Measurements from ENCODE around the gene PAQR7.

The PAQR7 gene

GRCh38 chr1:25902462-25902861 lies 27.0 kb upstream of the PAQR7 start:
- no peak for TF ChIP-seq CTCF (IDR thresholded peaks at IDR 0.05; ENCODE audit: insufficient read depth, low read length, poor library complexity, severe bottlenecking)
- TF ChIP-seq EZH2phosphoT487 (conservative IDR thresholded peaks at IDR 0.05; ENCODE audit: low read length): no peak
- H2AFZ ChIP-seq (ENCODE audit: low read depth, low read length, severe bottlenecking): no peak overlapping the region
- no peak overlapping the region for H3K4me3 ChIP-seq (ENCODE audit: insufficient read depth, low read length, poor library complexity, severe bottlenecking)
- H3K79me2 ChIP-seq (ENCODE audit: insufficient read depth, low read length): peaks cover 35% of the 10 kb centered on the region
- peaks cover 14% of the 10 kb centered on the region; the same call in 1 of the 2 replicates for H4K20me1 ChIP-seq (ENCODE audit: low read depth, low read length)
- H3K27ac ChIP-seq (ENCODE audit: low read depth, low read length): no peak overlapping the region
- no peak overlapping the region for H3K9ac ChIP-seq (ENCODE audit: low read length)
- no peak overlapping the region for H3K4me2 ChIP-seq (ENCODE audit: low read depth, low read length, poor library complexity, severe bottlenecking)
- no peaks in the 10 kb centered on the region for H3K27me3 ChIP-seq (ENCODE audit: low read length)
- H3F3A ChIP-seq (ENCODE audit: insufficient read depth): peaks cover 39% of the 10 kb centered on the region; the same call in 1 of the 2 replicates
- no peaks in the 10 kb centered on the region for H3K9me3 ChIP-seq (ENCODE audit: insufficient read depth, low read length)
- H3K36me3 ChIP-seq (ENCODE audit: low read length): peaks cover 55% of the 10 kb centered on the region
- H3K9me2 ChIP-seq (replicated peaks; ENCODE audit: insufficient read depth, low read length): no peaks in the 10 kb centered on the region

- Histone ChIP-seq H2AFZ (ENCODE audit: low read depth, low read length, severe bottlenecking) (no peak overlapping the region), H3K27ac (ENCODE audit: low read depth, low read length) (no peak overlapping the region), H3K9ac (ENCODE audit: low read length) (no peak overlapping the region), H3K4me2 (ENCODE audit: low read depth, low read length, poor library complexity, severe bottlenecking) (no peak overlapping the region), H3F3A (ENCODE audit: insufficient read depth) (peaks cover 56% of the 10 kb centered on the region), H3K4me3 (ENCODE audit: insufficient read depth, low read length, poor library complexity, severe bottlenecking) (no peak overlapping the region), H3K9me3 (ENCODE audit: insufficient read depth, low read length) (no peaks in the 10 kb centered on the region), H4K20me1 (ENCODE audit: low read depth, low read length) (peaks cover 14% of the 10 kb centered on the region; the same call in 1 of the 2 replicates), H3K36me3 (ENCODE audit: low read length) (peaks cover 55% of the 10 kb centered on the region), H3K9me2 (replicated peaks; ENCODE audit: insufficient read depth, low read length) (no peaks in the 10 kb centered on the region), H3K79me2 (ENCODE audit: insufficient read depth, low read length) (peaks cover 34% of the 10 kb centered on the region), H3K27me3 (ENCODE audit: low read length) (no peaks in the 10 kb centered on the region)
- TF ChIP-seq EZH2phosphoT487 (conservative IDR thresholded peaks at IDR 0.05; ENCODE audit: low read length) (no peak), CTCF (IDR thresholded peaks at IDR 0.05; ENCODE audit: insufficient read depth, low read length, poor library complexity, severe bottlenecking) (no peak)
These were observed 24.7 kb upstream of the PAQR7 start for GRCh38 chr1:25900219-25900618.

- Histone ChIP-seq H4K20me1 (ENCODE audit: low read depth, low read length) (peaks cover 14% of the 10 kb centered on the region; the same call in 1 of the 2 replicates), H3K79me2 (ENCODE audit: insufficient read depth, low read length) (peaks cover 29% of the 10 kb centered on the region), H3K9me3 (ENCODE audit: insufficient read depth, low read length) (no peaks in the 10 kb centered on the region), H3K4me2 (ENCODE audit: low read depth, low read length, poor library complexity, severe bottlenecking) (no peak overlapping the region), H3K9me2 (replicated peaks; ENCODE audit: insufficient read depth, low read length) (no peaks in the 10 kb centered on the region), H3K27me3 (ENCODE audit: low read length) (no peaks in the 10 kb centered on the region), H2AFZ (ENCODE audit: low read depth, low read length, severe bottlenecking) (no peak overlapping the region), H3K9ac (ENCODE audit: low read length) (no peak overlapping the region), H3K4me3 (ENCODE audit: insufficient read depth, low read length, poor library complexity, severe bottlenecking) (no peak overlapping the region), H3K27ac (ENCODE audit: low read depth, low read length) (no peak overlapping the region), H3F3A (ENCODE audit: insufficient read depth) (peaks cover 52% of the 10 kb centered on the region), H3K36me3 (ENCODE audit: low read length) (peaks cover 55% of the 10 kb centered on the region)
- TF ChIP-seq EZH2phosphoT487 (conservative IDR thresholded peaks at IDR 0.05; ENCODE audit: low read length) (no peak), CTCF (IDR thresholded peaks at IDR 0.05; ENCODE audit: insufficient read depth, low read length, poor library complexity, severe bottlenecking) (no peak)
These were observed 24.3 kb upstream of the PAQR7 start for GRCh38 chr1:25899792-25900191.
